Progenitor cell of endocrine pancreas (in vitro differentiated cells): ENCODE measurements around the gene IRAK2. TPM values are rescaled to one million over a fixed set of nuclear protein-coding genes. Genes with fewer than 3 reads are reported as not detected.

Source experiments
- DNase-seq: peaks from one replicate; pipeline ENCODE4 v3.0.0; 2021; ENCODE audit warnings: low spot score; ENCODE audit not compliant: unreplicated experiment
- H3K27ac Mint-ChIP-seq: 2 replicates; pipeline ENCODE4 v1.8.0; 2021; ENCODE audit warnings: mild to moderate bottlenecking, moderate library complexity, mixed read lengths
- H3K27me3 Mint-ChIP-seq: 2 replicates; pipeline ENCODE4 v1.8.0; 2021; ENCODE audit warnings: mixed read lengths
- H3K36me3 Mint-ChIP-seq: 2 replicates; pipeline ENCODE4 v1.8.0; 2022; ENCODE audit warnings: mixed read lengths; ENCODE audit not compliant: insufficient read depth
- H3K4me1 Mint-ChIP-seq: 2 replicates; pipeline ENCODE4 v1.8.0; 2021; ENCODE audit warnings: low read depth, mixed read lengths
- H3K4me3 Mint-ChIP-seq: 2 replicates; pipeline ENCODE4 v1.8.0; 2021; ENCODE audit warnings: low read depth, mild to moderate bottlenecking, moderate library complexity, mixed read lengths
- H3K9me3 Mint-ChIP-seq: 2 replicates; pipeline ENCODE4 v1.8.0; 2021; ENCODE audit warnings: low read depth, mixed read lengths
- total RNA-seq: library from RNA; stranded (reverse); gene quantifications from 2 replicates; pipeline ENCODE4 v1.2.1, GENCODE V29; 2021
- TF ChIP-seq, protein P1 (sequence below): fragments of 200-600 bp; sonication (generic); IDR thresholded peaks from one replicate; pipeline ENCODE4 v1.5.0; 2021; ENCODE audit warnings: antibody characterized with exemption, mild to moderate bottlenecking; ENCODE audit not compliant: unreplicated experiment

The IRAK2 gene
- total RNA-seq, 1 donor from 2014 or later: 0.36 TPM

DNA sequence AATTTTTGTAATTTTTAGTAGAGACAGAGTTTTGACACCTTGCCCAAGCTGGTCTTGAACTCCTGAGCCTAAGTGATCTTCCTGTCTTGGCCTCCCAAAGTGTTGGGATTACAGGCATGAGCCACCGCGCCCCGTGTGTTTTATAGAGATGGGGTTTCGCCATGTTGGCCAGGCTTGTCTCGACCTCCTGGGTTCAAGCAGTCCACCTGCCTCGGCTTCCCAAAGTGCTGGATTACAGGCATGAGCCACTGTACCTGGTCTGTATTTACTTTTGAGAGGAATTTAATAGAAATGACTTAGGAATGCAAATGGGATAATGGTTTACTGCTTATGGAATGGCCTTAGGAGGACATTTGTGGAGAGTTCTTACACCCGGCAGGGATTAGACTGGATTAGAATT, 94.3 kb downstream of the IRAK2 start:
- Mint-ChIP-seq H3K27ac (no peak overlapping the region), H3K27me3 (no peaks in the 10 kb centered on the region), H3K36me3 (peaks cover 32% of the 10 kb centered on the region), H3K4me1 (peaks cover 7% of the 10 kb centered on the region), H3K4me3 (no peak overlapping the region), H3K9me3 (no peaks in the 10 kb centered on the region)
- DNase-seq: no peak
- TF ChIP-seq, protein P1, sequence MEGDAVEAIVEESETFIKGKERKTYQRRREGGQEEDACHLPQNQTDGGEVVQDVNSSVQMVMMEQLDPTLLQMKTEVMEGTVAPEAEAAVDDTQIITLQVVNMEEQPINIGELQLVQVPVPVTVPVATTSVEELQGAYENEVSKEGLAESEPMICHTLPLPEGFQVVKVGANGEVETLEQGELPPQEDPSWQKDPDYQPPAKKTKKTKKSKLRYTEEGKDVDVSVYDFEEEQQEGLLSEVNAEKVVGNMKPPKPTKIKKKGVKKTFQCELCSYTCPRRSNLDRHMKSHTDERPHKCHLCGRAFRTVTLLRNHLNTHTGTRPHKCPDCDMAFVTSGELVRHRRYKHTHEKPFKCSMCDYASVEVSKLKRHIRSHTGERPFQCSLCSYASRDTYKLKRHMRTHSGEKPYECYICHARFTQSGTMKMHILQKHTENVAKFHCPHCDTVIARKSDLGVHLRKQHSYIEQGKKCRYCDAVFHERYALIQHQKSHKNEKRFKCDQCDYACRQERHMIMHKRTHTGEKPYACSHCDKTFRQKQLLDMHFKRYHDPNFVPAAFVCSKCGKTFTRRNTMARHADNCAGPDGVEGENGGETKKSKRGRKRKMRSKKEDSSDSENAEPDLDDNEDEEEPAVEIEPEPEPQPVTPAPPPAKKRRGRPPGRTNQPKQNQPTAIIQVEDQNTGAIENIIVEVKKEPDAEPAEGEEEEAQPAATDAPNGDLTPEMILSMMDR: no peak

DNA sequence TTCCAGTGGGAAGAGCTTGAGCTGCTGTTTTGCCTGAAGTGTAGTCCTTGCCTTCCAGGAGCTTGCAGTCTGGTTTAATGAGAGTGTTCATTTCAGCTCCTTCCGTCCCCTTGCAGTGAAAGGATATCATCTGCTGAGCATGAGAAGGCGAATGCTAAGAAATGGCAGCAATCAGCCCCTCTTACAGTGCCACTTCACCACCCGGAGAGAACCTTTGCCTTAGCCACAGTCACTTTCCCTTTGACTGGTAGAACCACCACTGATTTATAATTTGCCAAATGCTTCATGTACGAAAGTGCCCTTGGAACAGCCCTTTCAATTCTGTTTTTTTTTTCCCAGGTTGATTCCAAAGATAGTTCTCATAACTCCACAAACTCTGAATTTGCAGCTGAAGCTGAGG, 95.1 kb downstream of the IRAK2 start:
- Mint-ChIP-seq H3K27me3 (no peaks in the 10 kb centered on the region), H3K4me1 (peaks cover 9% of the 10 kb centered on the region), H3K27ac (no peak overlapping the region), H3K4me3 (no peak overlapping the region), H3K9me3 (no peaks in the 10 kb centered on the region), H3K36me3 (peaks cover 31% of the 10 kb centered on the region)
- no peak for DNase-seq
- TF ChIP-seq, protein P1: no peak

DNA sequence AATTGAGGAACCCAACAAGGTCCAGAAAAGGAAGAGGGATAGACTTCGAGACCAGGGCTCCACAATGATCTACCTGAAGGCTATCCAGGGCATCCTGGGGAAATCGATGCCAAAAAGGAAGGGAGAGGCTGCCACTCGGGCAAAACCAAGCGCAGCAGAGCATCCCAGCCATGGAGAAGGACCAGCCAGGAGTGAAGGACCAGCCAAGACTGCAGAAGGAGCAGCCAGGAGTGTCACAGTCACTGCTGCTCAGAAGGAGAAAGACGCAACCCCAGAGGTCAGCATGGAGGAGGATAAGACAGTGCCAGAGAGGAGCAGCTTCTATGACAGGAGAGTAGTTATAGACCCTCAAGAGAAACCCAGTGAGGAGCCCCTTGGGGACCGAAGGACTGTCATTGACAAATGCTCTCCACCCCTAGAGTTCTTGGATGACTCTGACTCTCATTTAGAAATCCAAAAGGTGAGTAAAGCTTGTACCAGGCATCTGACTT, 95.5 kb downstream of the IRAK2 start:
- TF ChIP-seq, protein P1: no peak
- Mint-ChIP-seq H3K4me3 (no peak overlapping the region), H3K4me1 (peaks cover 9% of the 10 kb centered on the region), H3K27me3 (no peaks in the 10 kb centered on the region), H3K9me3 (no peaks in the 10 kb centered on the region), H3K27ac (no peak overlapping the region), H3K36me3 (peaks cover 31% of the 10 kb centered on the region)
- DNase-seq: no peak

DNA sequence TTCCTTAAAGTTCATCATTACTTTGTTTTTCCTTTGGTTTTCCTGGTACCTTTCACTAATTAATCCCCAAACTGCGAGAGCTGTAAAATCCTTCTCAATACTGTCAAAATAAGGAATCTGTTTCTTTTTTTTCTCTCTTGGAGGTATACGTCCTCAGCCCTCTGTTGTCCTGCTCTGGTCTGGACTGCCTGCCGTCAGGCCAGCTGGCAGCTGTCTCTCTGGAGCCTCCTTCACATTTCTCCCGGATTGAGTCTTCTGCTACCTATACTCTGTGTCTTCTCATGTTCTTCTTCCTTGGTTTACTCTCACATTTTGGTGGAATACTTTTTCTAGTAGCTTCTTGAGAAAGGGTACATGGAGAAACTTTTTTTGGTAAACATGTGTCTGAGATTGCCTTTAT, 97.3 kb downstream of the IRAK2 start:
- DNase-seq: no peak
- peak overlapping the region; percentile 30 for H3K27ac Mint-ChIP-seq
- TF ChIP-seq, protein P1: no peak
- peaks cover 9% of the 10 kb centered on the region for H3K4me1 Mint-ChIP-seq
- H3K36me3 Mint-ChIP-seq: peaks cover 28% of the 10 kb centered on the region
- H3K4me3 Mint-ChIP-seq: no peak overlapping the region
- H3K9me3 Mint-ChIP-seq: no peaks in the 10 kb centered on the region
- no peaks in the 10 kb centered on the region for H3K27me3 Mint-ChIP-seq

DNA sequence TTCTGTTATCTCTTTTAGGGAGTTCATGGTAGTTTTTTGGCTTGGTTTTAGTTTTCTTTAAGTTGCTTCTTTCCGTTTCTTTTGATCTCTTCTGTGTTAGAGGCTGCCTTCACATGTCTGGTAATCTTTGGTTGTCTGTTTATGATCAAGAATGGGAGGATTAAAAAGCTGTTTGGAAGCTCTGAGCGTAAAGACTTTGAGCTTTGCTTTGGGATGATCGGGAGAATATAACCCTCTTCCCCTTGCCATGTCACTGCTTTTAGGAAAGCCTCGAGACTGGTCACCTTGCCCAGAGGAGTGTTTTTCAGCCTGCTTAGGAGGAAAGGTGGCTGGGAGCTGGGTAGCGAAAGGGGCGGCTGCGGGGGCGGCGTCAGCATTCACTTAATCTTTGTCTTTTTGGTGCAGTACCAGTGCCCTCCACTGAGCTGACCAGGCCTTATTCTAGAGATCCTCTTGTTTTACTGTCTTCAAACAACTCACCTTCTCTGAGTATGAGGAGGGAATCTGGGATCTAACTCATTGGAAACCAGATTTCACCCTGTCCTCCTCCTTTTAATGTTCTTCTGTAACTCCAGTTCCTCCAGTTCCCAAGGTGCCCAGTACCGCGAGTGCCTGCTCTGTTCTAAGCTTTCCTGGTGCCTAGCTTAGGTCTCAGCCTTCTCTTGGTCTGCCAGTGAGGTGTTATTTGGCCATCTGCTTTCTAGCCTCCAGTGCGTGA, 99.1 kb downstream of the IRAK2 start:
- TF ChIP-seq, protein P1: peak; percentile 59
- Mint-ChIP-seq H3K4me1 (peaks cover 9% of the 10 kb centered on the region), H3K9me3 (no peaks in the 10 kb centered on the region), H3K27me3 (no peaks in the 10 kb centered on the region), H3K27ac (peak overlapping the region; percentile 15), H3K36me3 (peaks cover 35% of the 10 kb centered on the region), H3K4me3 (no peak overlapping the region)
- no peak for DNase-seq
